Retina (tissue), 1 donor: Measurements from ENCODE around the gene PARP16.
"Not testable (repeated sequence)": the region's sequence is repeated elsewhere in the genome, so short reads cannot be mapped to it uniquely, and the experiment has no call there.

Experiments
- DNase-seq: peaks from one replicate; pipeline ENCODE4 v3.0.0-alpha.2; 2016

Gene PARP16

DNA sequence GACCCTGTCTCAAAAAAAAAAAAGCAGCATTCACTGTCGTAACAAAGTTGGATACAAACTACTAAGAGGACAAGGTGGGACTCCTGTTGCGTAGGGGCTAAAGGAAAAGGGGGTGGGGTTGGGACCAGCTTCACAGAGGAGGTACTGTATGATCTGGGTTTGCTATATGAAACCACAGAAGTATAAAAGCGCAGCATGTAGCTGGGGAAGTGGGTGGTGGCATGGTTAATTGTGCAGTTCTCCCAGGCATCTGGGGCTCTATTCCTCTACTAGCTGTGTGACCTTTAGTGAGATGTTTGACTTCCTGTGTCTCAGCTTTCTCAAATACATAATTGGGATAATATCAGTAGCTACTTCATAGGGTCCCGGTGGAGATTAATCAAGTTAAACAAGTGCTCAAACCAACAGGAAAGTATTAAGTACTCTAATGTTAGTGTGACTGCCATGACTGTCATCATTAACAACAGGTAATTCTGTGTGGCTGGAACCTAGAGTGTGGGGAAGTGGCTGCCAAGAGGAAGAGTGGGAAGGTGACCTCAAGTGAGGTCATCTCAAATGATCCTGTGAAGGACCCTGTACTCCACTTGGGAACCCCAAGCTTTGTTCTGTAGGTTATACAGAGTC, 11.5 kb downstream of the PARP16 start:
- no peak for DNase-seq

DNA sequence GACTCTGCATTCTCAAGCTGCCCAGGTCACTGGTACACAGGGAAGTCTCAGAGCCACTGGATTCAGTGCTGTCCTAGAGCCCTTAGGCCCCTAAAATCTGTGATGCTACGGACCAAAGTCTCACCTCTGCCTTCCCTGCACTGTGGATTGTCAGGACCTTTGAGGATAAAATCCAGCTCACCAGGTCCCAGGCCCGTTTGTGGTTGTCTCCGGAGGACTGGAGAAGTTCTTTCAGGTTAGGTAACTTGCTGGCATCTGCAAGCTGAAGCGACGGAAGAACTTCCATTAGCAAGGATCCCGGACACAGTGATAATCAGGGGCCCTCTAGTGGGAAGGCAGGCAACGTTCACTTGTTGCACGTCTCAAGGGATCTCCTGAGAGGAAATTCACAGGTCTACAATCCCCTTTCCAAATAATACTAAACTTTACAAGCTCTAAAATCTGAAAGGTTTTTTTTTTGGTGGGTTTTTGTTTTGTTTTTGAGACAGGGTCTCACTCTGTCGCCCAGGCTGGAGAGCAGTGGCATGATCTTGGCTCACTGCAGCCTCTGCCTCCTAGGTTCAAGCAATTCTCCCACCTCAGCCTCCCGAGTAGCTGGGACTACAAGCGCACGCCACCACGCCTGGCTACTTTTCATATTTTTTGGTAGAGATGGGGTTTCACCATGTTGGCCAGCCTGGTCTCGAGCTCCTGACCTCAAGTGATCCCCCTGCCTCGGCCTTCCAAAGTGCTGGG, 15.7 kb downstream of the PARP16 start:
- peak; percentile 53 for DNase-seq

DNA sequence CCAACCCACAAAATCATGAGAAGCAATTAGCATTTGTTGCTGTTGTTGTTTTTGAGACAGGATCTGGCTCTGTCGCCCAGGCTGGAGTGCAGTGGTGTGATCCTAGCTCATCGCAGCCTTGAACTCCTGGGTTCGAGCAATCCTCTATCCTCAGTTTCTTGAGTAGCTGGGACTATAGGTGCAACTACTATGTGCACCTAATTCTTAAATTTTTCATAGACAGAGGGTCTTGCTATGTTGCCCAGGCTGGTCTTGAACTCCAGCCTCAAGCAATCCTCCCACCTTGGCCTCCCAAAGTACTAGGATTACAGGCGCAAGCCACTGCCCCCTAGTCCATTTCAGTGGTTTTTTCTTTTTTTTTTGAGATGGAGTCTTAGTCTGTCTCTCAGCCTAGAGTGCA, 18.3 kb downstream of the PARP16 start:
- DNase-seq: no peak

DNA sequence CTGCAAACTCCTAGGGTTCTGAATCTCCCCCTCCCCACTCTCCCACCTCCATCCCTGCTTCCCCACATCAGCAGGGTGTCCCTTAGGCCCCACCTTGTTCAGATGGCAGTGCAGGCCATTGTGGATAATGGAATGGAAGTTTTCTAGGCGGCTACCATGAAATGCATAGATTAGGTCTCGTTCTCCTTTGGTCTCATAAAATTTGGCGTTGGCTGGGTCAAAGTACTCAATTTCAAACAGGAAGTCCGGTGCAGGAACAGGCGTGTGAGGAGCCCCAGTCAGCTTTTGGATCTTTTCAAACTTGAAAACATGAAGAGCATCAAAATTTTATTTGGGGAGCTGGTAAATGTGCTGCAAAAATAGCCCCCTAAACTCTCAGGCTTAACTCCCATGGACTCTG, 20.2 kb downstream of the PARP16 start:
- no peak for DNase-seq

DNA sequence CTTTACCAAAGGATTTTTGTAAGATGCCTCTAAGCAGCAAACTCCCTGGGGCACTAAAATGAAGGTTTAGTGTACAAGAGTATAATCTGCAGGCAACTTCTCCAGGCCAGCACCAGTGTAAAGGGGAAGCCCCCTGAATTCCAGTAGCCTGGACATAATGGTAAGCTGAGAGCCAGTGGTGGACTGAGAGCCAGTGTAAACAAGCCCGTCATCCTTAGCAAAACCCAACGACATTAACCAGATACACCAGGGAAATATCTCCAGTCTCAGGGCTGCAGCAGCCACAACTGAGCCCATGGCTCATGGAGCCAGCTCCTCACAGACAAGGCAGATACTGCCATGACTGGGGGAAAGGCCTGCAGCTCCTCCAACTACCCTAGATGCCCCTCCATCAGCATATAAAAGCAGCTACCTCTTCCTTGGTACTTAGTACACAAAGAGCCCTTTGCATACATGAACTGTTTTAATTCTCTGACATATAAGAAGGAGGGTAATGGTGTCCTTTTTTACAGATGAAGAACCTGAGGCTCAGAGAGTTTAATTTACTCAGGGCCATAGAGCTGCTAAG, 21.7 kb downstream of the PARP16 start:
- no peak for DNase-seq

DNA sequence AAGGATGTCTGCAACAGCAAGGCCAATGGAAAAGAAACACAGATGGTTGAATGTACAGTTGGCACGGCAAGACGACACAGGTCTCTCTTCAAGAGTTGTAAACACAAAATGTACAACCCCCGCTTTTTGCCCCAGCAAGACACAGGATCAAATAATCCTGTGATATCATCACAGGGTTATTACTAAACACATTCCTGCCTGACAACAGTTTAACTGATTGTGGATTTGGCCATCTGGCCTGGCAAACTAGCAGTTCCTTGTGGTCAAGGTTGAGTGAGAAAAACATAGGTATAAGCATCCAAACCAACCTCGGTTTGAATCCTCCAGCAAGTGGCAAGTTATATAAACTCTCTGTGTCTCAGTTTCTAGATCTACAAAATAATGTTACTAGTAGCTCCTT, 23.4 kb downstream of the PARP16 start:
- DNase-seq: no peak

DNA sequence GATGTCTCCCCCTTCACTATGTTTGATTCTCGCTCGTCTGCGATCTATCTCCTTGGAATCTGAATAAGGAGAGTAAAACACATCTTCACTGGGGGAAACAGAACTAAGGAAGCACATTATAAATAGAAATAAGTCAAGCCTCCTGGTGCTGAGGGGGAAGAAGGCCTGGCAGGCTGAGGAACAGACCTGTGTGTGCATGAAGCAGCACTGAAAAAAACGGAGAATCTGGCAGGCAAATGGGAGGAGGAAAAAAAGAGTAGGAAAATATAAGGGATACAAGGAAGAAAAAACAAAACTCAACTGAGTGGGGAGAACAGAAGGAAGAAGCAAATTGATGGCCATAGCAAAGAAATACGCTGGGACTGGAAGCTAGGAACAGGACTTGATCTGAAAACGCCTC, 25.7 kb downstream of the PARP16 start:
- no peak for DNase-seq

DNA sequence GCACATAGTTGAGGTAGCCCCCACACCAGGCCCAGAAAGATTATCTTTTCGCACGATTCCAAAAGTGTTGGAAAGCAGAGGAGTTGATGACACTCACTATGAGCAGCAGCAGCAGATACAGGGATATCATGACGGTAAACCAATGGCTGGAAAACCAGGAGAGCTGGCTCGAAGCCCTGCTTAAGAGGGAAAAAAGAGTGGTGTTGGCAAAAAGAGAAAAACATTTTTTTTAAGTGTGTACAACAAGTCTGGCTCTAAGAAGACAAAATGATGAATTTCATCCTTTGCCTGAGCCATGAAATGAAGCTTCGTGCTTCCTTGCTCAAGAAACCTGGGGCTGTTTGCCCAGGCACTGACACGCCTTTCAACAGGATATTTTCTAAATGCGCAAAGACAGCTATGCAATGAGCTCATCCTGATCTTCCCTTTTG, 27.3 kb downstream of the PARP16 start:
- no peak for DNase-seq

DNA sequence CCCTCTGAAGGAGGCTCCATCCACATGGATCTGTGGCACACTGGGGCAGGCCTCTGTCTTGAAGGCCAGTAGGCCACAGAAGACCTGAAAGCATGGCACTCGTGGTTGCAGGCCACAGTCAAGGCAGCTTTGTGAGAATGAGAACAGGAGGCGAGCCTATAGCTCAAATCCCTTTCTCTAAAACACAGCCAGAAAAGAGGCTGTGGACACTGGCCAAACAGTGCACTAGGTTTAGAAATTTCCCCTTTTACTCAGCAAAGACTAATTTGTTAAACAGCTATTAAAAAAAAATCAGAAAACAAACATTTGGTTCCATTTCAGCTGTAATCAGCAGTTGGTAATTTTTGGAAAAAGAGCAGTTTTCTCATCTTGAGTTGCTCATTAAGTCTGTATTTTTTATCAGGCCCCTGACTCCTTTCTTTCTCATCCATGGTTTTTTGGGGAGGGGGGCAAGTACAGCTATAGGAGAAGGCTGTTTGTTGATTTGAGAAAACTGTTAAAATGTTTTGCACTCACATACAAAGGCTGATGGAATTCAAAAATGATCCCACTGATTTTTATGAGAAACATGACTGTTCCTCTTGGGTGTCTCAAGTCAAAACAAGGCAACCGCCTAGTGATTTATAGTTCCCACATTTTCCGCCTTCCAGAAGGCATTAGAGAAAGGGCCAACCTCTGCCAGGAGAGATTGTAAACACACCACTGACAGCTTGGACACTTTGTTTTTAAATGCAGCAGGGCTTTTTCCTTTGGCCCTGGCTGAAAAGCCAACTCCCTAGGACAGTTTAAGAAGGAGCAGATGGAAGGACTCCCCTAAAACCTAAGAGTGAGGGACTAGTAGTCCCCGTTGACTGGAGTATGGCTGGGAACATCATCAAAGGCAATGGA, 28.1 kb downstream of the PARP16 start:
- no peak for DNase-seq

DNA sequence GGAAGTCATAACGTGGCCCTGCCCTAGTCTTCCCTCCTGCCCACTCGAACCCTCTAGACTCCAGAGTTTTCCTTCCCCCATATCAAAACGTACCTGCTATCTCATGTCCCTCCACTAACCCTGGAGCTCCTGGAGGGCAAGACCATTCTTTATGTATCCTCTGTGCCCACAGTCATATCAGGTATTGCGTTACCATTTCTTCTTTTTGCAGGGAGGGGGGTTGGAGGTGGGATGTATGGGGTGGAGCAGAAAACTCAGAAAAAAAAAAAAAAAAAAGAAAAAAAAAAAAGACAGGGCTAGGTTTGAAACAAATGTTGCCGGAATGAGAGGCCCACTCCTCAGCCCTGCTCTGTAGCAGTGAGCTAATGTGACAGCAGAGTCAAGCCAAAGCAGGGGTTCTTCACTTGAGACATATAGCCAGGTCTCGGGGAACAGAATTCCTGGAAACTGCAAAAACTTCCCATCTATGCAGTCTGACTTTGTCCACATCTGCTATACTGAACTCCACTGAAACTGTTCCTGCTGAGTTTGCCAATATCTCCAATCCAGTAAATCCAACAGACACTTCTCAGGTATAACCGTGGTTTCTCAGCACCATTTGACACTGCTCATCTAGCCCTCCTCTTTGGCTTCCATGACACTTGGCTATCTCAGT, 31.1 kb downstream of the PARP16 start:
- DNase-seq: no peak

DNA sequence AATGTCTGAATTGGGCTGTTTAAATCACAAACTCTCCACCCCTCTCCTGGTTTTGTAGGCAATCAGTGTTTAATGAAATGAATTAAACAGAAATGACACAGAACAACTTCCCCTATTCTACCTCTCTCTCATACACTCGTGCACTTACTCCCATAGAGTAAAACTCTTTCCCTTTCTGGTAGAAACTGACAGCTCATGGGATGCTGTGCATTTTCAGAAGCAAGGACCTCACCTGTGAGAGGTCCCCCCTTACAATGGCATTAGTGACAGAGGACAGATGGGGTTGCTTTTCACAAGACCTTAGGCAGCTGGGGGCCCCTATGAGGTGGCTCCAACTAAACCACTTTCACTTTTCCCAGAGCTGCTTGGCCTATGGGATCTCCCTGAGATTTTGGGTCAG, 31.9 kb downstream of the PARP16 start:
- DNase-seq: no peak

DNA sequence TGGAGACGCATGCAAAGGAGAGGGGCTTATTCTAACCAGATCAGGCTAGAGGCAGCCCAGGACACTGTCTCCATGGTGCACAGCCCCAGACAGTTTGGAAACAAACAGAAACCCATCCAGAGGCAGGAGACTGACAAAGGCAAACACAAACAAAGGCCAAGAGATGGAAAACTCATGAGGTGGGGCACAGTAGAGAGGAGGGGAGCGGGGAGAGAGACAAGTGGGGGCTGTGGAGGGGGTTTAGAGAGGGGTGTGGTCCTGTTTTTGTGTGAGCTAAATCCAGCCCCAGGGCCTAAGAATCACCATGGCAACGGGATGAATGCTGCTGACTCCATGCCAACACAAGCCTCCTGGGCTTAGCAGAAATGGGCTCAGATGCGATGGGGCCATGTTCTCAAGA, 32.3 kb downstream of the PARP16 start:
- no peak for DNase-seq

DNA sequence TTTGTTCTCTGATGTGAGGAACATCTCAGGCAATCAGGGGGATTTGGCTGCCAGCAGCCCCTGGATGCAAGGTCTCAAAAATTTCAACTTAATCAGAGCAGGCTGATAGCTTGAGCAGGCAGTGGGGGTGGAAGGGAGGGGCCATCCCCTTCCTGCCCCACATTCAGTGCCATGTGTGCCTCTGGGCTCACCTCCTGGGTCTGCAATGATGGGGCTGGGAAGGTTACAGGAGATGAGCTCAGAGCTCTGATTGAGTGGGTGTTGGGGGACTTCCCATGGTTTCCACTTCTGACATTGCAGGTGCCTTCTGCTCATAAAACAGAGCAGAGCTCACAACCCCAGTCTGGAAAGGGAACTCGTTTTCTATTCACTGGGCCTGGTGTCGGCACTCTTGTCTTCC, 37.0 kb downstream of the PARP16 start:
- DNase-seq: no peak

DNA sequence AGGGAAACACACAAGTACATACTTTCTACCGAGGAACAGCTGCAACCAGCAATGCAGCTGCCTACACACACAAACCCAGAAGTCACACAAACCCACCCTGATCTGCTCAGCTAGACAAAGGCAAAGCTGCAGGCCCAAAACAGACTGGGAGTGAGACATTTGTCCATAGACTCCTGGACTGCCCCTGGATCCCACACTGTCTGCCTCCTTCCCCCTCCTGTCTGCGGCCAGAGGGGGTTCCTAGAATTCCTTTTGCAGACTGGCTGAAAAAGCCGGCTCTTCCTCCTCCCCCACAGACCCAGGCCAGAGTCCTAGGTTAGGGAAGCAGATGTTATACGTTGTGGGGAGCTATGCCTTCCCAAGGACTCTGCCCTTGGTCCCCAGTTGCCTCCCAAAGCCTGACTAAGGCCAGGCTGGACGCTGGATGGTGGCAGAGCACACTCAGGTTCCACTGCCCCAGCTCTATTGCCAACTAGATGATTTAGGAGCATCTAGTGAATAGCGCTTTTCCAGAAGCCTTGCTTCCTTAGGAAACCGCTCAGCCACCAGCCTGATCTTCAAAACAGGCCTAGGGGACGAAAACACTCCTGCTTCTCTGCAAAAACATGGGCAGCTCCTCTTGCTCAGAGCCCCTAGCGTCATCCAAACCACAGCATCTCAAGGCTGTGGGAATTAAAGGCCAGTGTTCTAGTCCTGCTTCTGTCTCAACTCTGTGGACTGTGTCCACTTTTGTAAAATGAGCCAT, 38.0 kb downstream of the PARP16 start:
- DNase-seq: no peak

DNA sequence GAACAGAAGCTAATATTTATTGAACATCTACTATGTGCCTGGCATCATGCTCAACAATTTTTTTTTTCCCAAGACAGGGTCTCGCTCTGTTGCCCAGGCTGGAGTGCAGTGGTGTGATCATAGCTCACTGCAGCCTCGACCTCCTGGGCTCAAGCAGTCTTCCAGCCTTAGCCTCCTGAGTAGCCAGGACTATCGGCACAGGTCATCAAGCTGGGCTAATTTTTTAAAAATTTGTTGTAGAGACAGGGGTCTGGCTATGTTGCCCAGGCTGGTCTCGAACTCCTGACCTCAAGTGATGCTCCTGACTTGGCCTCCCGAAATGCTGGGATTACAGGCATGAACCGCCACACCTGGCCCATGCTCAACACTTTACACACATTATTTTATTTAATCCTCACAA, 39.7 kb downstream of the PARP16 start:
- DNase-seq: no peak

DNA sequence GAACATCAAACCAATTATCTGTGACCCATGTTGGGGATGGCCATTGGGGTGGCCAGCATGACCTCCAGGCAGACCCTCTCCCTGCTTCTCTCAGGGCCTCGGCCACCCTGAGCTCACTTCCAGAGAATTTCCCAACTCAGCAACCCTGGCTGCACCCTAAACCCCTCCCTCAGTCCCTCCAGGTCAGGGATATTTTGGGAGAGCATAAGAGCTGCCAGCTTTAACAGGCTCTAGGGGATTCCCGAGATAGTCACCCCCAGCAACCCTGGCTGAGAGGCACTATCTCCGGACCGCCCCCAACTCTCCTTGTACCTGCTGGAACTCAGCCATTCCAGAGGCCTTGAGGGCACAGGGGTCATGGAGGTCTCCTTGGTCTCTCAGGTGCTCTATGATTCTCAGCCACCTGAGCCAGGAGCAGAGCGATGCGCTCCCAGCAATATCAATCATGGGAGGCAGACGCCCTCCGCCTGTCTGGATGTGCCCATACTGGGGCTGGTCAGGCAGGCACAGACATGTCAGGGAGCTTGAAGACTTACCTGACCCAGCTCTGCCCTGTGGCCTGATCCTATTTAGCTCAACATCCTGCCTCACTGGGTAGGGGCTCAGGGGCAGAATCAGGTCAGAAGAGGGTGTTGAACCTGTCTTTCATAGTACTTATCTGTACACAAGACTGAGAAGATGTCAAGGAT, 40.5 kb downstream of the PARP16 start:
- DNase-seq: no peak

DNA sequence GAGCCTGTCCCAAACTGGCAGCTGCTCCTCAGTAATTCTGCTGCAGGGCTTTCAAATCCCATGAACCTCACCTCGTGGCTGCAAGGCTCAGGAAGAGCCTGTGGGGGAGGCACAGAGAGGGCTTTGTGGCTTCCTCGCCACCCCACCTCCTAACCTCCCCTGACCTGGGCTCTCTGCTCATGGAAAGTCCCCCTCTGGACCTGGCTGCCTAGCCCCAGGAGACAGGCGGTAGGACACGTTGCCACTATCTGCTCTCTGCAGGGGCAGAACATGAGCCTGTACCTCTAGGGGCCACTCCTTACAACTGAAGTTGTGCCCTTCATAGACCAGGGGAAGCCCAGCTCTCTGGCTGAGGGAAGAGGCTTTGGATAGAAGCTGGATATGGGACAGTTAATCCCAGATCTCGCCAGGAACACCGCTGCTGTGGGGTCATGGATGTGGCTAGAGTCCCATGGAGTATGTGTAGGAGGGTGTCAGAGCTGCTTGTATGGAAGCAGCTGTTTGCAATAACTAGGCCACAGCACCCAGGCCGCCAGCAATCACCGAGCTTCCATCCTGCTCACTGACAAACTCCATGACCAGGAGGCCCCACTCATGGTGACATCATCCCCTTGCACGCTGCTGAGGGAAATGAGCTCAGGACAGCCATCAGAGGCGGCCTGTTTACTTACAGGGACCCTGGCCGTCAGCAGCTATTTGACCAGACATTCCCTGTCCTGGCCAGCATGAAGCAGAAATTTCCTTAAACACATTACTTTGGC, 41.4 kb downstream of the PARP16 start:
- no peak for DNase-seq

DNA sequence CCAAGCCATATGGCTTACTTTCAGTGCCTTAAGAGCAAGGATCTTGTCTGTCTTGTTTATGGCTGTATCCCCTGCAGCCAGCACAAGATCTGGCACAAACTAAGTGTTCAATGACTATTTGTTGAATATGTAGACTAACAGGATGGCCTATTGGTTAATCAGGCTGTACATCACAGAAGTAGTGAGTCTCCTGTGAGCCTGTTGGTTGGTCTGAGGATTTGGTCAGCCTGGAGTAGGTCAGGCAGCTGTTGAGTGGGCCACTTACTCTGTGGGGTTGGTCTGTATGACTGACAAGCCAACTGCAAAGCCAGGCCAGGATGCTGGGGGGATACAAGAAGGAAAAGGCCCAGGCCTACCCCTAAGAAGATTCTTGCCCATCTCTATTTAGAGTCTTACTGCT, 42.0 kb downstream of the PARP16 start:
- DNase-seq: no peak

DNA sequence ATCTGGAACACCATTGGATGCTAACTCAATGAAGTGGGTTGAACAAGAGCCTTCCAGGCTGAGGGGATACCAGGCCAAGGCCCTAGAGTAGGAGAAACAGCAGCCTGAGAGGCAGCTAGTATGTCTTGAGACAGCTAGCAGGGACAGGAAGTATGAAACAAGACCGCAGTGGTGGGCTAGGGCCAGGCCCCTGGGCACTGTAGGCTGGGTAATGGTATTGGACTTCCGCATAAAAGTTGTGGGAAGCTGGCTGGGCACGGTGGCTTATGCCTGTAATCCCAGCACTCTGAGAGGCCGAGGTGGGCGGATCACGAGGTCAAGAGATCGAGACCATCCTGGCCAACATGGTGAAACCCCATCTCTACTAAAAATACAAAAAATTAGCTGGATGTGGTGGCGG, 50.2 kb downstream of the PARP16 start:
- not testable (repeated sequence) for DNase-seq

DNA sequence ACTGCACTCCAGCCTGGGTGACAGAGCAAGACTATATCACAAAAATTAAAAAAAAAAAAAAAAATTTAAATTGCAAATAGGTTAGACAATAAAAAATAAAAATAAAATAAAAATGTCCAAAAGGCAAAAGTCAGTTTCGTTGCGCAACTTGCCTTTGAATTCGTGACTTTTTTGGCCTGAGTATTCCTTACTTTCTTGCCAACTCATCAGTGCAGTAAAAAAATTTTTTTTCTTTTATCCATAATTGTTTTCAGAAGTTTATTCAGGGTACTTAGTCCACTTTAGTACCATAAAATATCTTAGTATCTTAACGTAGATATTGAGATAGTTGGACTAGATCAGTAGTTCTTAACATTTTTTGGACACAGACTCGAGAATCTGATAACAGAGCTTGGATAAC, 53.0 kb downstream of the PARP16 start:
- no peak for DNase-seq

DNA sequence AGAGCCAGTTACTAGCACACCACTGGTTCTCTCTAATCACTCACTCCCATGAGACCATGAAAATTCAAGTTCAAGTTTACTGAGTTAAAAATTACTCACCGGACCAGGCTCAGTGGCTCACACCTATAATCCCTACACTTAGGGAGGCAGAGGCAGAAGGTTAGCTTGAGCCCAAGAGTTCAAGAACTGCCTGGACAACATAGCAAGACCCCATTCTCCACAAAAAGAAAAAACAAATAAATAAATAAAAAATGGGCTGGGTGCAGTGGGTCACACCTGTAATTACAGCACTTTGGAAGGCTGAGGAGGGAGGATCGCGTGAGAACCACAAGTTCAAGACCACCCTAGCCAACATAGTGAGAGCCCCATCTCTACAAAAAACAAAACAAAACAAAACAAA, 54.2 kb downstream of the PARP16 start:
- DNase-seq: no peak
